Sigmoid colon (tissue), 7 donors: ENCODE data around the gene CTBP2. TPM values are rescaled to one million over a fixed set of nuclear protein-coding genes. Genes with fewer than 3 reads are reported as not detected.
"Not testable (repeated sequence)": the region's sequence is repeated elsewhere in the genome, so short reads cannot be mapped to it uniquely, and the experiment has no call there.

Experiments
- DNase-seq: peaks from one replicate; pipeline ENCODE4 v3.0.0-alpha.2; 2019
- H3K27ac ChIP-seq, 4 donors: fragments of 200-600 bp; sonication (generic); one replicate each; pipeline ENCODE4 v1.5.1; 2016 to 2019; ENCODE audit warnings: mild to moderate bottlenecking in 1 of 4
- H3K27me3 ChIP-seq, 3 donors: fragments of 200-600 bp; sonication (generic); one replicate each; pipeline ENCODE4 v1.5.1; 2019; ENCODE audit warnings: mild to moderate bottlenecking in 1 of 3
- H3K36me3 ChIP-seq, 4 donors: fragments of 200-600 bp; sonication (generic); one replicate each; pipeline ENCODE4 v1.5.1; 2016 to 2019
- H3K4me1 ChIP-seq, 4 donors: fragments of 200-600 bp; sonication (generic); one replicate each; pipeline ENCODE4 v1.5.1; 2017 to 2019
- H3K4me3 ChIP-seq, 4 donors: fragments of 200-600 bp; sonication (generic); one replicate each; pipeline ENCODE4 v1.5.1; 2017 to 2019; ENCODE audit warnings: mild to moderate bottlenecking in 2 of 4, moderate library complexity in 1 of 4
- H3K9me3 ChIP-seq, 4 donors: fragments of 200-600 bp in 3 of 4; sonication (generic) in 3 of 4; one replicate each; pipeline versions ENCODE4 v1.5.1 to v1.6.1; 2013 to 2019
- EP300 ChIP-seq, 4 donors: sonication (generic); formaldehyde crosslinking; IDR thresholded peaks; one replicate each; pipeline ENCODE4 v1.6.1; 2017; ENCODE audit warnings: antibody characterized with exemption in 4 of 4
- POLR2A ChIP-seq, 2 donors: fragments of 450-650 bp; IDR thresholded peaks; one replicate each; pipeline ENCODE4 v1.6.1; 2016; ENCODE audit warnings: antibody characterized with exemption in 2 of 2, mild to moderate bottlenecking in 2 of 2, moderate library complexity in 2 of 2
- POLR2AphosphoS5 ChIP-seq, 4 donors: sonication (generic); formaldehyde crosslinking; IDR thresholded peaks; one replicate each; pipeline ENCODE4 v1.6.1; 2017; ENCODE audit warnings: antibody characterized with exemption in 4 of 4
- WGBS, 2 donors: extraction: QIAGEN DNeasy Blood & Tissue Kit; methylation state at CpG; one replicate each; pipeline ENCODE4 v1.1.7; 2013; 5-methylcytosine and 5-hydroxymethylcytosine counted together
- intact Hi-C: fragments of 100-400 bp; cut with DNase I; formaldehyde crosslinking; loops from one replicate; pipeline ENCODE4 v1.15.1; 2023
- polyA plus RNA-seq, 3 donors: library from polyadenylated mRNA; stranded (reverse); fragments of 200-250 nt; gene quantifications; one replicate each; pipeline ENCODE4 v1.2.3, GENCODE V29; 2013
- total RNA-seq, 4 donors: library from RNA; depleted of rRNA; stranded (reverse); fragments of >200 nt; gene quantifications; one replicate each; pipeline ENCODE4 v1.1.0, GENCODE V29; 2016
- TF ChIP-seq, protein P1 (sequence below), 4 experiments: fragments of 450-650 bp in 3 of 4; fragments of 200-600 bp in 1 of 4; IDR thresholded peaks; one replicate each; pipeline ENCODE4 v1.5.1; 2016 to 2019; ENCODE audit warnings: antibody characterized with exemption in 4 of 4, mild to moderate bottlenecking in 3 of 4, moderate library complexity in 2 of 4
- donor health status: healthy with polysubstance abuse.
- donor health status: Bipolar disorder and iron deficiency.
- donor health status: healthy.

The CTBP2 gene
- total and polyA plus RNA-seq, 7 donors = 31.2 to 62.4 (median 52.0) TPM

DNA sequence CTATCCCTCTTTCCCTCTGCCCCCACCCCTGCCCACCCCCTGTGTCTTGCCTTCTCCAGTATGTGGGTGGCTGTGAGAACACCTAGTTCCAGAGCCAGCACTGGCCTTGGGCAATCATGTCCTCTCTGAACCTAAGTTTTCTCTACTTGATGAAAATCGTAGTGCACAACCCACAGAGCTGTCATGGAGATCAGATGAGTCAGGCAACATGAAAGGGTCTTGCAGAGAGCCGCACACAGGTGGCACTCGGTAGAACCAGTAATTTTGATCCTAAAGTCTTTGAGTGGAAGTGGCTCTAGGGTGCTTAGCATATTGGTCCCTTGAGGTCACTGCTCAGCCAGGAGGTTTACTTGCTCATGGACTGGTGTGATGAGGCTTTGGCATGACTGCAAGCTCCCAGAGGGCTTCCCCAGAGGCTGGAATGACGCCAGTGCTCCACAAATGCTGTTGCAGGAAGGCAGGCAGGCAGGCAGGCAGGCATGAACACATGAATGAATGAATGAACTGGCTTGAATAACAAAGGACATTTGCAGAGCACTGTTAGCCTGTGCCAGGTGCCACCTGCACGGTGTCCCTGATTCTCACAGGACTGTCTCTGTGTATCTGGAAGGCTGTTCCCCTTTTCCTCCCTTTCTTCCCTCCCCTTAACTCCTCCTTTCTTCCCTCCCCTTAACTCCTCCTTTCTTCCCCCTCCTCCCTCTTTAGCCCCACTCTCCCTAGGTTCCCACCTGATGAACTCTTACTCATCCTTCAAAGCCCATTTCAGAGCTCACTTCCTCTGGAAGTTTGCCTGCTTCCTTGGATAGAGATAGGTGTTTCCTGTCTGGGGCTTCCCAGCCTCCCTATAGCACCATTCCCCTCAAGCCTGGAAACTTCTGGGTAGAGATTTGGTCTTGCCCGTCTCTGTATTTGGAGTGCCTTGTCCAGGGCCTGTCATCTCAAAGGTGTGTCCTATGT is 27.2 kb upstream of the CTBP2 start:
- no peak for DNase-seq
- Histone ChIP-seq H3K36me3 (no peaks in the 10 kb centered on the region), H3K27ac (no peak overlapping the region), H3K4me1 (no peaks in the 10 kb centered on the region), H3K9me3 (no peaks in the 10 kb centered on the region), H3K27me3 (no peaks in the 10 kb centered on the region), H3K4me3 (no peak overlapping the region)
- 87% methylated on average over 6 of the region's 6 CpGs for WGBS, 2 donors
- intact Hi-C loops = no loop called here
- TF ChIP-seq POLR2AphosphoS5 (IDR thresholded peaks at IDR 0.05) (no peak), EP300 (IDR thresholded peaks at IDR 0.05) (no peak), POLR2A (IDR thresholded peaks at IDR 0.05) (no peak)
- TF ChIP-seq, protein P1, sequence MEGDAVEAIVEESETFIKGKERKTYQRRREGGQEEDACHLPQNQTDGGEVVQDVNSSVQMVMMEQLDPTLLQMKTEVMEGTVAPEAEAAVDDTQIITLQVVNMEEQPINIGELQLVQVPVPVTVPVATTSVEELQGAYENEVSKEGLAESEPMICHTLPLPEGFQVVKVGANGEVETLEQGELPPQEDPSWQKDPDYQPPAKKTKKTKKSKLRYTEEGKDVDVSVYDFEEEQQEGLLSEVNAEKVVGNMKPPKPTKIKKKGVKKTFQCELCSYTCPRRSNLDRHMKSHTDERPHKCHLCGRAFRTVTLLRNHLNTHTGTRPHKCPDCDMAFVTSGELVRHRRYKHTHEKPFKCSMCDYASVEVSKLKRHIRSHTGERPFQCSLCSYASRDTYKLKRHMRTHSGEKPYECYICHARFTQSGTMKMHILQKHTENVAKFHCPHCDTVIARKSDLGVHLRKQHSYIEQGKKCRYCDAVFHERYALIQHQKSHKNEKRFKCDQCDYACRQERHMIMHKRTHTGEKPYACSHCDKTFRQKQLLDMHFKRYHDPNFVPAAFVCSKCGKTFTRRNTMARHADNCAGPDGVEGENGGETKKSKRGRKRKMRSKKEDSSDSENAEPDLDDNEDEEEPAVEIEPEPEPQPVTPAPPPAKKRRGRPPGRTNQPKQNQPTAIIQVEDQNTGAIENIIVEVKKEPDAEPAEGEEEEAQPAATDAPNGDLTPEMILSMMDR (IDR thresholded peaks at IDR 0.05) = no peak

DNA sequence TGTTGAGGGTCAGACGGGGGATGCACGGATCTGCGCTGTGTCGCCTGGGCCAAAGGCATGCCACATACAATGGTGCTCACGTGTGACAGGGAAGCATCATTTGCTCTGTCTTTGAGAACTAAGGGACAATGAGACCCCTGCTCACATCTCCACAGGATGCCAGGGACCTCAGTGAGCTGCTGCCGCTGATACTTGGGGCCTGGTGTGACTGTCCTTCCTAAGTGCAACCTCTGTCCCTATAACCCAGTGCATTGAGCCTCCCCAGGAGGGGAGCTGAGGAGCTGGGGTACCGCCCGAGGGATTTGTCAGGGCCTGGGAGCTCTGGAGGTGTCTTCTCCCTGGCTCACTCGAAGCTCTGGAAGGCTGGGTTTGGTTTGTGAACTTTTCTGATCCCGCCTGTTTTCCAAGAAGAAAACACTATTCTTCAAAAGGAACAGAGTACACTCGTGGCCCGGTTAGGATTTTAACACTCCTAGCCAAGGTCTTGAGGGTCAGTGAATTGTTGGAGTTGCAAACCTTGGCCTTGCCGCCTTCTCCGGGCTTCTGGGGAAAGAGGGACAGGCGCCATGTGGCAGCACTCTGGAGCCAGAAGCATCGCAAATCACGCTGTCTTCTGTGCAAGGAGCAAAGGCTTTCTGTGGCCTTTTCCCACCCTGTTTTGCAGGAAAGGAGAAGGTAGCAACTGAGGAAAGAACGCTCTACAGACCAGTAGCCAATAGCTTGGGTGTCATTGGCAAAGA is 26.2 kb upstream of the CTBP2 start:
- H3K27me3 ChIP-seq = no peaks in the 10 kb centered on the region
- 88% methylated on average over 18 of the region's 18 CpGs for whole genome bisulfite sequencing, 2 donors
- H3K27ac ChIP-seq = no peak overlapping the region
- no peak for TF ChIP-seq POLR2A (IDR thresholded peaks at IDR 0.05)
- TF ChIP-seq, protein P1 (IDR thresholded peaks at IDR 0.05) = no peak
- no peak for TF ChIP-seq POLR2AphosphoS5 (IDR thresholded peaks at IDR 0.05)
- TF ChIP-seq EP300 (IDR thresholded peaks at IDR 0.05) = no peak
- no peaks in the 10 kb centered on the region for H3K9me3 ChIP-seq
- no peaks in the 10 kb centered on the region for H3K4me1 ChIP-seq
- DNase-seq = no peak
- intact Hi-C loops = no loop called here
- H3K4me3 ChIP-seq = no peak overlapping the region
- no peaks in the 10 kb centered on the region for H3K36me3 ChIP-seq

DNA sequence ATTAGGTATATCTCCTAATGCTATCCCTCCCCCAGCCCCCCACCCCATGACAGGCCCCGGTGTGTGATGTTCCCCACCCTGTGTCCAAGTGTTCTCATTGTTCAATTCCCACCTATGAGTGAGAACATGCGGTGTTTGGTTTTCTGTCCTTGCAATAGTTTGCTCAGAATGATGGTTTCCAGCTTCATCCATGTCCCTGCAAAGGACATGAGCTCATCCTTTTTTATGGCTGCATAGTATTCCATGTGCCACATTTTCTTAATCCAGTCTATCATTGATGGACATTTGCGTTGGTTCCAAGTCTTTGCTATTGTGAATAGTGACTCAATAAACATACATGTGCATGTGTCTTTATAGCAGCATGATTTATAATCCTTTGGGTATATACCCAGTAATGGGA is 18.7 kb upstream of the CTBP2 start:
- 91 to 100% methylated on average over 2 to 3 of the region's 3 CpGs for WGBS, 2 donors
- DNase-seq, intact Hi-C loops, H3K27ac ChIP-seq, H3K4me1 ChIP-seq, H3K4me3 ChIP-seq, H3K27me3 ChIP-seq, H3K36me3 ChIP-seq, H3K9me3 ChIP-seq: not testable (repeated sequence)

DNA sequence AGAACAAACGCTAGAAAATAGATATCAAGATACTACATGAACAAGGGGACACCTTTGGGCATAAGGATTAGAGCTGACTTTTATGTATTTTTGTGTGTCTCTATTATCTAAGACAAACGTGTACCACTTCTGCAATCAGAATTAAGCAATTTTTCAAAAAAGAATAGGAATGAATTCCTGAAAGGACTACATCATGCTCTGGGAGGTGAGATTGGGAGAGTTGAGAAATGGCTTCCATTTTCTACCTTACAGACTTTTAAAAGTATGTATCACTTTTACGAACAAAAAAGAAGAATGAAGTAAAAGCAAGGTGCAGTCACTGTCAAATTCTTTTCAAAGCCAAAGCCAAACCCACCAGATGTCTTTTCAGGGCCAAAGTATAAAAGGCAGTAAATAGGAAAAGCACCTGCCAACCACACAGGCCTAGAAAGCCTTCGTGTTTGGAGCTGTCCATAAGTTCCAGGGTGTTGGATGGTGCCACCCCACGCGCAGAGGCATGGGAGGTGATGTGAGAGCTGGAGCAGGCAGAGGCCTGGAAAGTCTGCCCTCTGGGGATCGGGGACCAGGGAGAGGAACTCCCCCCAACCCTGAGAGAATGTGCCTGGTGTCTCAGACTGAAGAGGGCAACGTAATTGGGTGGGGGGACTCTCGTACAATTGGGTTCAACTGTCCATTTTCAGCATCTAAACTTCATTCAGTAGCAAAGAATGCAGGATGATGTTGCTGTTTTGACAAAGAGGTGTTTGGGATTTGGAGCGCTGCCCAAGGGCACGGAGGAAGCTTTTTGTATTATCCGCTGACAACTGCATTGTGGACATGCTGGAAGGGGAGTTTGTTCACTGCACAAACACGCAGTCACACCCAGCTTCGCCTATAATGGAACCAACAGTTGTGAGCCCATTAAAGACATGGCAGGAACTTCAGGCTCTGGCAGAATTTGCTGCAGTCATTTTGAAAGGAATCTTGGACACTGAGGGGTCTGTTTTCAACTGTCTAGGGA is 17.6 kb upstream of the CTBP2 start:
- peaks cover 0 to 8% (median 0%) of the 10 kb centered on the region in 3 donors for H3K27me3 ChIP-seq
- H3K9me3 ChIP-seq = no peaks in the 10 kb centered on the region
- H3K36me3 ChIP-seq = no peaks in the 10 kb centered on the region
- H3K4me1 ChIP-seq = no peaks in the 10 kb centered on the region
- intact Hi-C loops = no loop called here
- TF ChIP-seq POLR2A (IDR thresholded peaks at IDR 0.05) (no peak), EP300 (IDR thresholded peaks at IDR 0.05) (no peak), POLR2AphosphoS5 (IDR thresholded peaks at IDR 0.05) (no peak)
- TF ChIP-seq, protein P1 (IDR thresholded peaks at IDR 0.05) = no peak
- DNase-seq = no peak
- WGBS, 2 donors = 81 to 85% methylated on average over 14 of the region's 14 CpGs
- no peak overlapping the region for H3K27ac ChIP-seq
- no peak overlapping the region for H3K4me3 ChIP-seq
